D721Med (cell line): ENCODE data around the gene PTPRG.

Experiments used
- DNase-seq: peaks from one replicate; pipeline ENCODE4 v3.0.0; 2011; ENCODE audit warnings: low spot score; ENCODE audit not compliant: insufficient read length
- FAIRE-seq: peaks from 2 replicates; lab custom pipeline; 2011; peaks lifted over from hg19 to GRCh38; lab: Jason Lieb, UNC
- TF ChIP-seq, protein P1 (sequence below): IDR thresholded peaks from 2 replicates; pipeline ENCODE4 v1.5.1; 2012; ENCODE audit warnings: mild to moderate bottlenecking, control low read depth; ENCODE audit not compliant: insufficient read depth; ENCODE audit errors: missing control alignments

PTPRG gene

DNA sequence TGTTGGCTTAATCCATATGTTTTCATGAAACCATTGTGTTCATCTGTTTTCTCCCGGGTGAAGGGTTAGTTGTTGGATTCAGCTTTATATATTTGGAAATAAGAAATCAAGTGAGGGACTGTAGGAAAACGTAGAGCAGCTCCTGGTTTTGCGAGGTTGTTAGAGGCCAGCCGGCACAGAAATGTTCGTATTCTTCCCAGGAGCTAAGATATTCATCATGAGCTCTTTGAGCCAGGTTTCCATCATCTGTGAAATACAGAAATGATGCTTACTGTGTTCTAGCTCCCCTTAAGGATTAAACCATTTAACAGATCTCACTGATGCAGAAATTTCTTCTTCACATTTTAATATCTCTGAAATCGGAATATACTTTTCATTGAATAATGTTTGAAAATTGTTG lies 235.5 kb downstream of the PTPRG start:
- no peak for DNase-seq
- TF ChIP-seq, protein P1, sequence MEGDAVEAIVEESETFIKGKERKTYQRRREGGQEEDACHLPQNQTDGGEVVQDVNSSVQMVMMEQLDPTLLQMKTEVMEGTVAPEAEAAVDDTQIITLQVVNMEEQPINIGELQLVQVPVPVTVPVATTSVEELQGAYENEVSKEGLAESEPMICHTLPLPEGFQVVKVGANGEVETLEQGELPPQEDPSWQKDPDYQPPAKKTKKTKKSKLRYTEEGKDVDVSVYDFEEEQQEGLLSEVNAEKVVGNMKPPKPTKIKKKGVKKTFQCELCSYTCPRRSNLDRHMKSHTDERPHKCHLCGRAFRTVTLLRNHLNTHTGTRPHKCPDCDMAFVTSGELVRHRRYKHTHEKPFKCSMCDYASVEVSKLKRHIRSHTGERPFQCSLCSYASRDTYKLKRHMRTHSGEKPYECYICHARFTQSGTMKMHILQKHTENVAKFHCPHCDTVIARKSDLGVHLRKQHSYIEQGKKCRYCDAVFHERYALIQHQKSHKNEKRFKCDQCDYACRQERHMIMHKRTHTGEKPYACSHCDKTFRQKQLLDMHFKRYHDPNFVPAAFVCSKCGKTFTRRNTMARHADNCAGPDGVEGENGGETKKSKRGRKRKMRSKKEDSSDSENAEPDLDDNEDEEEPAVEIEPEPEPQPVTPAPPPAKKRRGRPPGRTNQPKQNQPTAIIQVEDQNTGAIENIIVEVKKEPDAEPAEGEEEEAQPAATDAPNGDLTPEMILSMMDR: no peak
- FAIRE-seq: no peak

DNA sequence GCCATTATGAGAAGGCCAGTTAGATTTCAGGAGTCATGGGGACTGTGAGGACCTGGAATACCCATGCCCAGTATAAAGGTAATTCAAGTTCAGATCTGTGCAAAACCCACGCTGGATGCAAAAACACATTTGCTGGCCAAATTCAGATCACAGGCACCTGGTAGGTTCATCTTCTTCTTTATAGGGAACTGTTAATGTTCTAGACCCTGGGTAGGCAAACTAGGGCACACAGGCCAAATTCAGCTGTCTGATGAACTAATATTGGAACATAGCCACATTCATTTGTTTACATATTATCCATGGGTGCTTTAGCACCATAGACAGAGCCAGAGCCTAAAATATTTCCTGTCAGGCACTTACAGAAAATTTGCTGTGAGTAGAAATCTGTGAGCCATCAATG lies 241.4 kb downstream of the PTPRG start:
- TF ChIP-seq, protein P1: no peak
- FAIRE-seq (no peak), DNase-seq (no peak)

DNA sequence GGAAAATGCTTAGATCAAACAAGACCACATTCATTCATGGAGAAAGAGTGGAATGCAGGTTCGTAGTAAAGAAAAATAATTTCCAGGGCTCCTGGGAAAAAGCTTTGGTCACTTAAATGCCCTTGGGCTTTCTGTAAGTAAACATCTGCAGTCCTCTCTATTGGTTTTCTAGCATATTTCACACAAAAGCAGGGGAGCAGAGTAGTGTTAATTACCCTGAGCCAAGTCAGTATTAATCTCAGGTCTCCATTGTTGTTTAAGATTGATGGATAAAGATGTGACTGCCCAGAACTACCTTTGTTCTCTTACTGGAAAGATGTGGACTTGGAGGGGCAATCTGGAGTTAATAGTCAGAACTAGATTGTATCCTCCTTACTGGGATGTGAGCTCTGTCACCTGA lies 242.6 kb downstream of the PTPRG start:
- TF ChIP-seq, protein P1: no peak
- no peak for FAIRE-seq
- no peak for DNase-seq

DNA sequence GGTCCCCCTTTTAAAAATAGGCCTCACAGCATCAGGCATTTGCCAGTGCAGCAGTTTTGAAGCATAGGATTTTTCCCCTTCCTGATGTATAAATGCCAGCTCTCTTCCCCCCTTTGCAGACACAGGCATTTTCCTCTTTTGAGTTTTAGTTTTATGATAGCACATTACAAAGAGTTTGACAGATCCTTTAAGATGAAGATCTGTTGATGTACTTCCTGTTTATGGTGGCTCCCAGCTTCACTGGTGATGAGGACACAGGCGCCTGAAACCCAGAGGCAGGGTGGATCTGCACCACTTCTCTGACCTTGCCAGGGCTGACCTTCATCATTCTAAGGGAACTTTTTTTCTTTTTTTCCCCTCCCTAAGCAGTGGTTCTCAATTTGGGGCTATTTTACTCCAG lies 243.4 kb downstream of the PTPRG start:
- TF ChIP-seq, protein P1: no peak
- DNase-seq (no peak), FAIRE-seq (no peak)

DNA sequence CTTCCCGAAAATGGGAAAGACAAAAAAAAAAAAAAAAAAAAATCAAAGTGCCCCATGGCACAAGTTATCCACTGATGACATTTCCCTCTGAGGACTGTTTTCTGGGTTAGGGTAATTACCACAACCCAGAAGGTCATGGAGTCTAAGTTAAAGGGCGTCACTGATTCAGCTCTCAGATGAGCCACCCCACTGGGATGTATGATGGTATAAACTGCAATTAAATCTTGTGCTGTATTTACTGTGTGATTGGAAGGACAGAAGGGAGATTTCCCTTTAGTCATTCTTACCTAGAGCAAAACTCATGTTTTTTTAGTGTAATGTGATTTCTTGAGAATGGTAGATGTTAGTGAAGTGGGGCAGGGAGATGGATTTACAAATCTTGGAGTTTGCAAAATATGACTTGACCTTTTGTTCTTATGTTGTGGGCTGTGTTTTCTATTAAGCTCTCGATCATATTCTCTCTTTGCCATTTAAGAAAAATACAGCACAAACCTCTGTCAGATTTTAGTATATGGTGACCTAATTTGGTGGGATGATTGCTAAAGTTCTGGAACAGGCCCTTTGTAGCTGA lies 244.2 kb downstream of the PTPRG start:
- DNase-seq (no peak), FAIRE-seq (no peak)
- TF ChIP-seq, protein P1: no peak

DNA sequence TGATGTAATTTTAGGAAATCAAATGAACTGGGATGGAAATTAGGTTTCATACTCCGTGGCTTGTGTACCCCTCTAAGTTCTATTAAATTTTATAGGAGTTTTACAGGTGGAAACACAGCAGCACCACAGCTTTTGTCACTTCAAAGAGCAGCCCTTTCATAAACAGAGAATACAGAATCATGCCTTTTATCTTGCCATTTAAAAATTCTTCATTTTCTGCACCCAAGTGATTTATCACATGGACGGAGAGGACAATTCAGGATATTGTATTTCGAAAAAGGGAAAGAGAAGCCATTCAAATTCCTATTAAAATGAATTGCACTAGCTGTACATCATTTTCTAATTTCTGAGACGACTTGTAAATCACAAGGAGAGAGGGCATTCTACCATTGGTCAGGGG lies 245.4 kb downstream of the PTPRG start:
- DNase-seq (no peak), FAIRE-seq (peak; percentile 51)
- TF ChIP-seq, protein P1: no peak

DNA sequence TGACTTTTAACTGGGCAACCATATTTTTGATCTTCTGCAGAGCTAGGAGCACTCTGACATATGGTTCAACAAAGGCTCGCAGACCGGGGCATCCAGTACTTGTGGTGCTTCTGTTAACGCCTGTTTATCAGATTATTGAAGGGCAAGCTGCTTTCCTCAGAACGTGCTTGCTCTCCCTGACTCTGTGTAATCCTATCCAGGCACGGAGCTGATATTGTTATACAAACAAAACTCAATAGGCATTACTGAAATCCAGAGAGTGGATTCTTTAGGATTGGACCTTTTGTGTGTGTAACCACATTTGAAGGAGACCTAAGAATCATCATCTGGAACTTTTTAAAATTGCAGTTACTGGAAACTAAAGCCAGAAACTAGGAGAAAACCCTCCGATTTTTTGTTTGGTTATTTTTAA lies 246.5 kb downstream of the PTPRG start:
- TF ChIP-seq, protein P1: no peak
- FAIRE-seq (peak; percentile 95), DNase-seq (no peak)
